HG03066 (cell line): ENCODE measurements around the gene IGFBP3.

Source experiments
- ATAC-seq: cut with Tn5 transposase; IDR thresholded peaks from one replicate; pipeline ENCODE4 v1.9.1; 2021; ENCODE audit warnings: low read depth; ENCODE audit not compliant: unreplicated experiment

Gene IGFBP3

GRCh38 chr7:45876519-45876918 lies 44.6 kb downstream of the IGFBP3 start:
- ATAC-seq: no peak

- ATAC-seq: no peak
These were observed 46.5 kb downstream of the IGFBP3 start for GRCh38 chr7:45874408-45875131.

- no peak for ATAC-seq
These were observed 47.7 kb downstream of the IGFBP3 start for GRCh38 chr7:45873355-45873754.

- ATAC-seq: no peak
These were observed 48.1 kb downstream of the IGFBP3 start, which contains the start of gene CCDC201 for GRCh38 chr7:45873035-45873354. TSS of gene CCDC201 (minus strand) at chr7:45873082. CDS start at chr7:45873007, 75 bp downstream.

DNA sequence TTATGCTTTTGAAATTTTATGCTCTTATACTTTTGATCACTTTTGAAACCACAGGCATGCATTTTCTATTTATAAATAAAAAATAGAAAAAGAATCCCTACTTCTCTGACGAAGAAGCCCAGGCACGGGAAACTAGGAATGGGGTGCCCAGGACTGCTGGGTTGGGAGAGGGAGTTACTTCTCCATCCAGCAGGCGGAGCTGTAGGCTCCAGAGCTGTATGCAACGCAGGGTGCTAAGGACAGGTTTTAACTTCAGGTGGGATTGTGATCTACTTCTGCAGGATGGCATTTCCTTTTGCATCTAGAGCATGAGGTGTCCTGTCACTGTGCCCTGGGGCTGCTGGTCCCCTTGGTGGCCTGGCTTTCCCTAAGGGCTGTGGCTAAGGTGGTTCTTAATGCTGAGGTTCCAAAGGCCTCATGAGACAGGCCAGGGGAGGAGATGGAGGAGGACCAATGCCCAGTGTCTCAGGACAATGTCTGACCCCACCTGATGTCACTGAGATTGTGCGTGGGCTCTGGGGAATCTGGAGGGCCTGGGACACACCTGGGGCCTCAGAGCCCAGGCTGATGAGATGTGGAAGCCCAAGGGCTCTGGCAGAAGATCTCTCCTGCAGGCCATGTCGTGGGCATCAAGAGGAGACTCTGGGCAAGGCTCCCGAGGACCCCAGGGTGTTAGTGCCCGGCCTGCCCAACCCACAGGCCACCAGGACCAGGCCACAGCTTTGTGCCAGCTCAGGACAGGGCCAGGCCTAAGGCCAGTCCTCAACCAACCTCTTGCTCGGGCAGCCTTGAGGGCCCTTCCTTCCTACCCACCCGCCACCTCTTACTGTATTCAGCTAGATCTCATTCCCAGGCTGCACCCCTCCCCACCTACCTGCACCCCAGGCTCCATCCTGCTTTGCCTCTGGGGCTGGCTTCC lies 48.7 kb downstream of the IGFBP3 start:
- no peak for ATAC-seq

GRCh38 chr7:45869426-45869825 lies 51.6 kb downstream of the IGFBP3 start:
- ATAC-seq: no peak

- no peak for ATAC-seq
These were observed 53.6 kb downstream of the IGFBP3 start for GRCh38 chr7:45867471-45867870.

- no peak for ATAC-seq
These were observed 55.3 kb downstream of the IGFBP3 start for GRCh38 chr7:45865594-45866410.

GRCh38 chr7:45863715-45864114 lies 57.4 kb downstream of the IGFBP3 start:
- ATAC-seq: no peak
